Esophagus mucosa (tissue), 1 donor: ENCODE data around the gene QPCT. TPM values are rescaled to one million over a fixed set of nuclear protein-coding genes. Genes with fewer than 3 reads are reported as not detected.
"Not testable (repeated sequence)": the region's sequence is repeated elsewhere in the genome, so short reads cannot be mapped to it uniquely, and the experiment has no call there.

Experiments used
- ATAC-seq: fragments of 200-7000 bp; cut with Tn5 transposase; one replicate; pipeline ENCODE4 v1.9.1; 2020
- total RNA-seq: library from RNA; stranded (reverse); gene quantifications from one replicate; pipeline ENCODE4 v1.2.4, GENCODE V29; 2023
- donor health status: DM: yes; HTN: yes; CAD: no.

QPCT gene
- total RNA-seq, 1 donor from 2014 or later: 5.9 TPM

DNA sequence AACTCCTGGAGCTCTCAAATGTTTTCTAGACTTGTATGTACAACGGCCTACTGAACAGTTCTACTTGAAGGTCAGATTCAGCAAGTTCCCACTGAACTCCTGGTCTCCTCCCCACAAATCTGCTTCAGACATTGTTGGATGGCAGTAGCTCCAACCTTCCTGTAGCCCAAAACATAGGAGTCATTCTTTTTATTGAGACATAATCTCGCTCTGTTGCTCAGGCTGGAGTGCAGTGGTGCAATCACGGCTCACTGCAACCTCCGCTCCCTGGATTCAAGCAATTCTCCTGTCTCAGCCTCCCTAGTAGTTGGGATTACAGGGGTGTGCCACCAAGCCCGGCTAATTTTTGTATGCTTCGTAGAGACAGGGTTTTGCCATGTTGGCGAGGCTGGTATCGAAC is 47.3 kb downstream of the QPCT start:
- no peak for ATAC-seq

- ATAC-seq: no peak
Observed at GRCh38 chr2:37392428-37392827, 48.0 kb downstream of the QPCT start.

DNA sequence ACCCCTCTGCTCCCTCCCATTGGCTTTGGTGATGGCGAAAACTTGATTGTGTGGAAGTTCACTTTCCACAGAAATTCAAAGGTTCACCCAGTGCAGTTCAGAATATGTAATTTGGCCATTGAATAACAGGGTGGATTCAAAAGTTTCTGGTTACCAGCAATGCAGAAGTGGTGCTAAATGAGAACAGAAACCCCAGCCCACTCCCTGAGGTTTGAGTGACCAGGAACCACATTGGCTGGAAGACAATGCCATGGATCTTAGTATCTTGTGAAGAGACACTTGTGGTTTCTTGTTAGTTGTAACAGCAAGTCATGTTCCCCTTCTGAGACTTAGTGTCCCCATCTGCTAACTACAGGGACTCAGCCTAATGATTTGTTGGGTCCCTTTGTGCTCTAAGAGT is 49.8 kb downstream of the QPCT start:
- ATAC-seq: no peak

GRCh38 chr2:37394796-37395555 is 50.5 kb downstream of the QPCT start:
- ATAC-seq: no peak

DNA sequence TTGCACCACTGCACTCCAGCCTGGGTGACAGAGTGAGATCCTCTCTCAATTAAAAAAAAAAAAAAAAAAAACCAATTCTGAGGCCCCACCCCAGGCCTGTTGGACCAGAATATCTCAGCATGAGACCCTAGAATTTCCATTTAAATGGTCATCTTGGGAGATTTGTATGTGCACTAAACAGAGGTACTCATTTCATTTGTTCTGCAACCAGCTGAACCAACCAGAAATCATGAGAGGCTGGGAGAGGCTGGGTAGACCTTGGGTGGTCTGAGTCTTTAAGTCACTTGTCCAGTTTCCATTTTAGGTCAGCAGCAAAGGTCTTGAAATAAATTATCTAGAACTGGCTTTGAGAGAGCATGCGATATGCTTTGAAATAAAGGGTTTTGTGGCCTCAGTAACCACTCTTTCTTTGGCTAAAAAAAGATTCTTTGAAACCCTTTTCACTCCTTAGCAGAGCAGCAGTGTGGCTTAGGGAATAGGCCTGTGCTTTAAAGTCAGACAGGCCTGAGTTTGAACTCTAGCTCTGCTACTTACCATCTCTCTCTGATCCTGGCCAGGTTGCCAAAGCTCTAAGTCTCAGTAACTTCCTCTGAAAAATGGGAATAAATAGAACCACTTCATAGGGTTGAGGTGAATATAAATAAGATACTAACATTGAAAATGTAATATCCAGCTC is 52.6 kb downstream of the QPCT start:
- ATAC-seq: no peak

GRCh38 chr2:37398990-37399389 is 54.6 kb downstream of the QPCT start:
- ATAC-seq: no peak

- ATAC-seq: no peak
Observed at GRCh38 chr2:37400041-37400440, 55.6 kb downstream of the QPCT start.

- ATAC-seq: no peak
Observed at GRCh38 chr2:37402636-37403035, 58.2 kb downstream of the QPCT start.

DNA sequence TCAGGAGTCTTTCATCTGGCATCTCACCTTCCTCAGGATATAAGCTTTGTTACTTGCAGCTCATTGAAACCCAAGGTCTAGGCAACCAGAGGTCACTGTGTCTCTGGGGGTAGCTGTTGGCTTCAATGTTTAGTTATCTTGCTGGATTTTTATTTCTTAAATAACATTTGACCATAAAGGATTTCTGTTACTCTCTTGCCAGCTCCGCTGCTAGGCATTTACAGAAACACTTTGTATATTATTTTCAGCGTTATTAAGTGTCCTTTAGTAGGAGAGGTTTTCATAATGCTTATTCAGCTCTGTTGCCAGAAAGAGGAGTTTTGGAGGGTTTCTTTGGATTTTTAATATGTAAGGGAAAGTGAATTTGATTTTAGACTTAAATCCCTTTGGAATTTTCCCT is 61.4 kb downstream of the QPCT start:
- ATAC-seq: no peak

- ATAC-seq: no peak
Observed at GRCh38 chr2:37412231-37412630, 67.8 kb downstream of the QPCT start.

DNA sequence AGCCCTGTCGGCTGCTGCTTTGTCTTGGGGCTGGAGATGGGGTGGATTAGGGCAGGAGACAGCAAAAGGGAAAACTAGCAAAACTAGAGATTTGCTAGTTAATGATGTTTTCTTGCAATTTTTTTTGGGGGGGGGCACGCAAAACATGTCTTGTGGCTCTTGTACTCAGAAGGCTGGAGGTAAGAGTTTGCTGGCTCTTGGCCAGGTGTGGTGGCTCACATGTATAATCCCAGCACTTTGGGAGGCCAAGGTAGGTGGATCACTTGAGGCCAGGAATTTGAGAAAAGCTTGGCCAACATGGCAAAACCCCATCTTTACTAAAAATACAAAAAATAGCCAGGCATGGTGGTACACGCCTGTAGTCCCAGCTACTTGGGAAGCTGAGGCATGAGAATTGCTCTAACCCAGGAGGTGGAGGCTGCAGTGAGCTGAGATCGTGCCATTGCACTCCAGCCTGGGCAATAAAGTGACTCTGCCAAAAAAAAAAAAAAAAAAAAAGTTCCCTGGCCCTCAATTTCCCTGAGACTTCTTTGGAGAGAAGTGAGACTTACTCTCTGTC is 69.6 kb downstream of the QPCT start:
- ATAC-seq: not testable (repeated sequence)

DNA sequence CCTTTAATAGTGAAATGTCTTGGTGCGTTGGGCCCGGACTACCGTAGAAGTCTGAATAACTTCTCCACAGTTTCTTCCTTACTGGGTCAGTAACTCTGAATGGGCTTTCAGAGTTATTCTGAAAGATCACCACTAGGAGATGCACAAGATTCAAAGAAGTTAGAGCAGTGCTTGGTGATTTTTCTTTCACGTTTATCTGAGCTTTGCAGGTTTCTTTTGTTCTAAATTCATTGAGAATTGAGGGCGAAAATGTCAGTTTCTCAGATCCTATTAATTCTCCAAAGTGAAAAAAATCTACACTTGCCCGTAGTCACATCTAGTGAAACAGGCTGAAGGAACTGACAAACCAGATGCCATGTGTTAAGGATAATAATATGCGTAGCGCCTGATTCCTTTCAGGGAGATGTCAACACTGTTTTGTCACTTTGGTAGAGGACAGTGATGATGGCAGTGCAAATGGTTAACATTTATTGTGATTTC is 70.1 kb downstream of the QPCT start:
- peak; percentile 71 for ATAC-seq

GRCh38 chr2:37415128-37415820 is 70.8 kb downstream of the QPCT start:
- no peak for ATAC-seq

- no peak for ATAC-seq
Observed at GRCh38 chr2:37417321-37417720, 72.9 kb downstream of the QPCT start.

GRCh38 chr2:37418956-37419355 is 74.5 kb downstream of the QPCT start:
- ATAC-seq: no peak

GRCh38 chr2:37421686-37422085 is 77.3 kb downstream of the QPCT start:
- ATAC-seq: no peak

DNA sequence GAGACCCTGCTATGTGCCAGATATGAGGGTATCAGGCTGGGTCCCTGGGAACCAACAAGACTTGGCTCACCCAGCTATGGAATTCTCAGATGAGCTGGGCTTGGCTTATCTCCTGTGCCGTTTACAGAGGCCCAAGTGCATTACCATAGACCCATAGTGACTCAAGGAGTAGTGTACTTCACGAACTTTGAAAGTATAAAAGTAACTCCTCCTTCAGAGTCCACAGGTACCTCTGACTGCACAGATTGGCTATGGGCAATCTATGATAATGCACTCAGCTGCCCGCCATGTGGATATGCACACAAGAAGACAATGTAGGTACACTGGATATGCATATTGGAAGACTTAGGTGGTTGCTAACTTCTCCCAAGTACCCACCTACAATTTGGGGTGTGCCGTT is 78.4 kb downstream of the QPCT start:
- ATAC-seq: no peak

Other genes with a start within 250 kb of the QPCT start
- gene EIF2AK2, start 187.7 kb upstream of the QPCT start, total RNA-seq: 15.4 TPM
- gene SULT6B1, start 156.0 kb upstream of the QPCT start, total RNA-seq: not detected
- 23.6 TPM for gene CEBPZOS, start 148.1 kb upstream of the QPCT start, total RNA-seq
- gene CEBPZ, start 113.0 kb upstream of the QPCT start, total RNA-seq: 30.8 TPM
- gene NDUFAF7, start 113.0 kb upstream of the QPCT start, total RNA-seq: 6.9 TPM
- 17.4 TPM for gene PRKD3, start 19.8 kb upstream of the QPCT start, total RNA-seq